BLaER1 (cell line): ENCODE data around the gene GALNT13.

ENCODE experiments used
- H3K27ac ChIP-seq: shearing (Covaris generic); formaldehyde crosslinking; 2 replicates; pipeline ENCODE4 v1.8.1; 2022
- H3K27me3 ChIP-seq: shearing (Covaris generic); formaldehyde crosslinking; 2 replicates; pipeline ENCODE4 v1.8.1; 2022
- H3K36me3 ChIP-seq: shearing (Covaris generic); formaldehyde crosslinking; 2 replicates; pipeline ENCODE4 v1.8.1; 2022
- H3K4me1 ChIP-seq: shearing (Covaris generic); formaldehyde crosslinking; 2 replicates; pipeline ENCODE4 v1.8.1; 2022
- H3K4me2 ChIP-seq: shearing (Covaris generic); formaldehyde crosslinking; 2 replicates; pipeline ENCODE4 v1.8.1; 2022
- H3K4me3 ChIP-seq: shearing (Covaris generic); formaldehyde crosslinking; 2 replicates; pipeline ENCODE4 v1.8.1; 2022
- H3K9ac ChIP-seq: shearing (Covaris generic); formaldehyde crosslinking; 2 replicates; pipeline ENCODE4 v1.8.1; 2022
- H3K9me3 ChIP-seq: shearing (Covaris generic); formaldehyde crosslinking; 2 replicates; pipeline ENCODE4 v1.8.1; 2022
- H4K20me1 ChIP-seq: shearing (Covaris generic); formaldehyde crosslinking; 2 replicates; pipeline ENCODE4 v1.8.1; 2022
- Cebpa-rat ChIP-seq: shearing (Covaris generic); IDR thresholded peaks from 2 replicates; pipeline ENCODE4 v1.8.1; 2022

Gene GALNT13

DNA sequence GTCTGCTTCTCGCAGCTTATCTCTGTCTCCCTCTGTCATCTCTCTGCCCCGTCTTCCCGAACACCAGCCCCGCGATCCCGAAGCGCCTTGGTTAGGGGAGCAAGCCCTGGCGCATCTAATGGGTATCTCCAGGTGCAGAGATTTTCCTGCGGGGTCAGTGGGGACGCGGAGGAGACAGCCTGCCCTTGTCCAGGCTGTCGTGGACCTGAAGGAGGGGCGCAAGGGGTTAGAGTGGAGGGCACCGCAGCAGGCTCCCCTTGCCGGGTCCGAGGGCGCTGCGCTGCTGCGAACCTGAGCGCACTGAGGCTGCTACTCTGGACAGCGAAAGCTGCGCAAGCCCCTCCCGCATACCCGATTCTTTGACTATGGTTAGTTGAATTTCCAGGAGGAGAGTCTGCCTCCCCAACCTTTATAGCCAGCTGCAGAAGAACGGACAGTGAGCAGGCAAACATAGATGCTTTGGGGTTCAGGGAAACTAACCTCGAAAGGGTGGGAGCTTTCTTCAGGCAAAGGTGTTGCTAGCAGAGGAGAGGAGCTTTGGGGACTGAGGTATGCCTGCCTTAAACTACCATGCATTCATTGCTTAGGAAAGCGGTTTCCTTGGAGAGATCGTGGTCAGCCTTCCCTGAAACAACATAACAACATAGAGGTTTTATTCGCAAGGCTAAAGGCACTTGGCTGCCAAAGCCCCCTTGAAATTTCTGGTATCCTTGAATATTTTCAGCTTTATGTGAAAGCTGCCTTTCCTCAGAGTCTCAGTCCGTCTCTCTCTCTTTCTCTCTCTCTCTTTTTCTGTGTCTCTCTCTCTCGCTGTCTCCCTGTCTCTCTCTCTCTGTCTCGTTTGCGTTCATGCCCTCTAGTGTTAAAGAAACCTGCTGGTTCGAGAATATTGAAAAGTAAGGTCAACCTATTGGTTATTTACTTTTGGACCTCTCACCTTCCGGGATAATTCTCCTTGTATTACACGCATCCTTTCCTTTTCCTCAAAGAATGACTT is 1.6 kb downstream of the GALNT13 start:
- Histone ChIP-seq H3K27me3 (no peaks in the 10 kb centered on the region), H3K4me3 (no peak overlapping the region), H3K9me3 (peaks cover 24% of the 10 kb centered on the region), H4K20me1 (no peaks in the 10 kb centered on the region), H3K4me2 (no peak overlapping the region), H3K4me1 (no peaks in the 10 kb centered on the region), H3K9ac (no peak overlapping the region), H3K27ac (no peak overlapping the region), H3K36me3 (no peaks in the 10 kb centered on the region)
- TF ChIP-seq Cebpa-rat, result no peak

DNA sequence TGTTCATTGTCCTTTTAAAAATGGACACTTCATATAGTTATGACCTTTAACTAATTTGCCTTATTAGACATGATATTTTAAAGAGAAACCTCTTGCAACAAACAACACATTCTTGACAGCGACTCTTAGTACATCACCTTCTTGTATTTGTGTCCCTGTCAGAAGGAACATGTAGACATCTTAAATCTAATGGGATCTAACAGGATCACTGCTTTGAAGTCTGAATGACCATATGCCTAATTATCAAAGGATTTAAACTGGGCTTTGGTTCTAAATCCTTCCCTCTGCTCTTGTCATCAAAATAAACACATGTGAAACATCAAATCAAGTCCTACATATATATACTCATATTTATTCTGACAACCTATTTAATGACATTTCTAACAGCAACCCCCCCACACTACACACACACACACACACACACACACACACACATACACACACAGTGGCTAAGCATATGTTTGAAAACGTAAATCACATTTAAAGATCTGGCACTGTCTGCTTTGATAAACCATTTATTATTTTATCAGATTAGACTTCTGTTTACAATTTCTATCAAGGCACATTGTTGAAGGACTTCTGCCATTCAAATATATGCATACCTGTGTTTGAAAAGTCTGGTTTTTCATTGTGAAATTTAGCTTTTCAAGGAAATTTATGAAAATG is 4.2 kb downstream of the GALNT13 start:
- Histone ChIP-seq H3K27ac (no peak overlapping the region), H3K4me2 (no peak overlapping the region), H4K20me1 (no peaks in the 10 kb centered on the region), H3K9ac (no peak overlapping the region), H3K27me3 (no peaks in the 10 kb centered on the region), H3K4me3 (no peak overlapping the region), H3K4me1 (no peaks in the 10 kb centered on the region), H3K9me3 (peaks cover 22% of the 10 kb centered on the region), H3K36me3 (no peaks in the 10 kb centered on the region)
- TF ChIP-seq Cebpa-rat, result no peak

- Histone ChIP-seq H3K9me3 (no peaks in the 10 kb centered on the region), H3K27ac (no peak overlapping the region), H3K36me3 (no peaks in the 10 kb centered on the region), H3K4me2 (no peak overlapping the region), H3K27me3 (no peaks in the 10 kb centered on the region), H3K9ac (no peak overlapping the region), H3K4me3 (no peak overlapping the region), H3K4me1 (no peaks in the 10 kb centered on the region), H4K20me1 (no peaks in the 10 kb centered on the region)
- TF ChIP-seq Cebpa-rat, result no peak
These were observed 9.2 kb downstream of the GALNT13 start for GRCh38 chr2:153880926-153881325.

DNA sequence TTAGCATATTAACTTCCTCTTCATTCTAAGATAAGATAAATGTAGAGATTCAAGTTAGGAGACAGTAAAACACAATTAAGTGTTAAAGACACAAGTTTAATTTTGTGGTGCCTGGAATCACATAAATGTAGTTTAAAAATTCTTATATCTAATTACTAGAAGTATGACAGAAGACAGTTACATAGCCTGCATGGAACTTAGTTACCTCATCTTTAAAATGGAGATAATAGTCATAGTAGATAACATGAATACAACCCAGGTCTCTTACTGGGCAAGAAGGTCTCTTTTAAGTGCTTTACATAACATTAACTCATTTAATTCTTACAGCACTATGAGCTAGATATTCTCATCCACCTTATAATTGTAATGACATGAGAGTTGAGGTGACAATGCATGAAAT is 15.1 kb downstream of the GALNT13 start:
- no peak overlapping the region for H3K4me3 ChIP-seq
- TF ChIP-seq Cebpa-rat, result no peak
- H3K9me3 ChIP-seq, result no peaks in the 10 kb centered on the region
- H4K20me1 ChIP-seq, result no peaks in the 10 kb centered on the region
- no peak overlapping the region for H3K4me2 ChIP-seq
- no peaks in the 10 kb centered on the region for H3K27me3 ChIP-seq
- H3K36me3 ChIP-seq, result no peaks in the 10 kb centered on the region
- H3K4me1 ChIP-seq, result no peaks in the 10 kb centered on the region
- no peak overlapping the region for H3K27ac ChIP-seq
- H3K9ac ChIP-seq, result no peak overlapping the region

GRCh38 chr2:153890576-153890975 is 18.9 kb downstream of the GALNT13 start:
- no peaks in the 10 kb centered on the region for H3K27me3 ChIP-seq
- no peaks in the 10 kb centered on the region for H3K36me3 ChIP-seq
- TF ChIP-seq Cebpa-rat, result no peak
- H3K4me1 ChIP-seq, result no peaks in the 10 kb centered on the region
- H3K4me3 ChIP-seq, result no peak overlapping the region
- no peaks in the 10 kb centered on the region for H3K9me3 ChIP-seq
- H4K20me1 ChIP-seq, result no peaks in the 10 kb centered on the region
- no peak overlapping the region for H3K4me2 ChIP-seq
- H3K9ac ChIP-seq, result no peak overlapping the region
- H3K27ac ChIP-seq, result no peak overlapping the region

- Histone ChIP-seq H4K20me1 (no peaks in the 10 kb centered on the region), H3K4me3 (no peak overlapping the region), H3K36me3 (no peaks in the 10 kb centered on the region), H3K4me2 (no peak overlapping the region), H3K4me1 (no peaks in the 10 kb centered on the region), H3K9ac (no peak overlapping the region), H3K27me3 (no peaks in the 10 kb centered on the region), H3K27ac (no peak overlapping the region), H3K9me3 (no peaks in the 10 kb centered on the region)
- no peak for TF ChIP-seq Cebpa-rat
These were observed 19.3 kb downstream of the GALNT13 start for GRCh38 chr2:153891051-153891450.

- Histone ChIP-seq H3K36me3 (no peaks in the 10 kb centered on the region), H4K20me1 (no peaks in the 10 kb centered on the region), H3K4me1 (no peaks in the 10 kb centered on the region), H3K9me3 (peaks cover 14% of the 10 kb centered on the region; the same call in 1 of the 2 replicates), H3K4me3 (no peak overlapping the region), H3K27ac (no peak overlapping the region), H3K9ac (no peak overlapping the region), H3K27me3 (no peaks in the 10 kb centered on the region), H3K4me2 (no peak overlapping the region)
- TF ChIP-seq Cebpa-rat, result no peak
These were observed 41.2 kb downstream of the GALNT13 start for GRCh38 chr2:153912798-153913396.

DNA sequence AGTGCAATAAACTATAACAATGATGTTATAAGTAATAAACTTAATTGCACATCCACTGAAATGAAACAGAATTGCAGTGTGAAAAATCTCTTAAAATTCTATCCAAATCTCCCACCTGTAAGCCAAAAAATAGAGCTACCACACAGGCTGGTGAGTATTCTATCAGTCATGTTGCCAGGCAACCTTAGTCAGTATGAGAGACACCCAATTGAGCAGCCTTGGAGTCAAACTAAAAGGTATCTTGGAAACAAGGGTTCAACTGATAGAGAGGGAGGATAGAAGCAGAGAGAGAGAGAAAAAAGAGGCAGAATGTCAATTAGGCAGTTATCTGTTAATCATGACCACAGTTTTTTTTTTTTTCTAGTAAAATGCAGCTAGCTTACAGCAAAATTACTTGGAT is 45.8 kb downstream of the GALNT13 start:
- TF ChIP-seq Cebpa-rat, result no peak
- Histone ChIP-seq H3K4me3 (no peak overlapping the region), H3K36me3 (no peaks in the 10 kb centered on the region), H3K9me3 (no peaks in the 10 kb centered on the region), H3K4me2 (no peak overlapping the region), H3K27ac (no peak overlapping the region), H4K20me1 (no peaks in the 10 kb centered on the region), H3K27me3 (no peaks in the 10 kb centered on the region), H3K9ac (no peak overlapping the region), H3K4me1 (no peaks in the 10 kb centered on the region)

- no peaks in the 10 kb centered on the region for H3K27me3 ChIP-seq
- H3K9ac ChIP-seq, result no peak overlapping the region
- no peak overlapping the region for H3K4me3 ChIP-seq
- no peaks in the 10 kb centered on the region for H4K20me1 ChIP-seq
- no peak overlapping the region for H3K27ac ChIP-seq
- H3K4me2 ChIP-seq, result no peak overlapping the region
- peaks cover 13% of the 10 kb centered on the region; the same call in 1 of the 2 replicates for H3K4me1 ChIP-seq
- no peaks in the 10 kb centered on the region for H3K9me3 ChIP-seq
- no peak for TF ChIP-seq Cebpa-rat
- H3K36me3 ChIP-seq, result no peaks in the 10 kb centered on the region
These were observed 63.8 kb downstream of the GALNT13 start for GRCh38 chr2:153935511-153935910.
